ENCODE data around the gene CYB5B.
"Not testable (repeated sequence)": the region's sequence is repeated elsewhere in the genome, so short reads cannot be mapped to it uniquely, and the experiment has no call there.

Gene CYB5B

DNA sequence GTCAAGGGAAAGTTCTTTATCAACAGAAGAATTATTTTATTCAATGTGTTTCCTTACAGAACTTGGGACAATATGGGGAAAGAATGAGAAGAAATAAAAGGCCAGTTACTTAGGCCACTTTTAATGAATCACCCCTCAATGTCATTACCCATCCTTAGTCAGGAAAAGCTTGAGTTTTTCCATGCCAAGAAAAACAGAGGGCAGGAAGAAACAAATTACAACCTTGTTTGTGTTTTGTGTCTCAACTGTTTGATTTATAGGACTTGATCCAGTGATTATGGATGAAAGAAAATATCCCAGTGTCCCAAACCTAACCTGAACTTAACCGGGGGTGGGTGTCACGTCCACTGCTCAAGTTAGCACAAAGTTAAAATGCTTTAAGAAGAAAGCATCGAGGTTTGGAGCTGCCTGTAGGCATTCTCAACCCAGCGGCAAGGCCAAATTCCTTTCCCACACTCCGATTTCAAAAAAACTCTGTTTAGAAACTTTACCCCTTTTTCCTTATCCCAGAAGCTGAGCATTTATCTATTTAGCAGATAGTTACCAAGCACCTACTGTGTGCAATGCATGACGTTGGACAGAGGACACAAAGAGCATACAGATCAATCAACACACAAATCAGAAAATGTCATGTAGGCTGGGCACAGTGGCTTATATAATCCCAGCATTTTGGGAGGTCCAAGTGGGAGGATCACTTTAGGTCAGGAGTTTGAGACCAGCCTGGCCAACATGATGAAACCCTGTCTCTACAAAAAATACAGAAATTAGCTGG lies 14.0 kb upstream of the CYB5B start:
- DNase-seq, result no peak

DNA sequence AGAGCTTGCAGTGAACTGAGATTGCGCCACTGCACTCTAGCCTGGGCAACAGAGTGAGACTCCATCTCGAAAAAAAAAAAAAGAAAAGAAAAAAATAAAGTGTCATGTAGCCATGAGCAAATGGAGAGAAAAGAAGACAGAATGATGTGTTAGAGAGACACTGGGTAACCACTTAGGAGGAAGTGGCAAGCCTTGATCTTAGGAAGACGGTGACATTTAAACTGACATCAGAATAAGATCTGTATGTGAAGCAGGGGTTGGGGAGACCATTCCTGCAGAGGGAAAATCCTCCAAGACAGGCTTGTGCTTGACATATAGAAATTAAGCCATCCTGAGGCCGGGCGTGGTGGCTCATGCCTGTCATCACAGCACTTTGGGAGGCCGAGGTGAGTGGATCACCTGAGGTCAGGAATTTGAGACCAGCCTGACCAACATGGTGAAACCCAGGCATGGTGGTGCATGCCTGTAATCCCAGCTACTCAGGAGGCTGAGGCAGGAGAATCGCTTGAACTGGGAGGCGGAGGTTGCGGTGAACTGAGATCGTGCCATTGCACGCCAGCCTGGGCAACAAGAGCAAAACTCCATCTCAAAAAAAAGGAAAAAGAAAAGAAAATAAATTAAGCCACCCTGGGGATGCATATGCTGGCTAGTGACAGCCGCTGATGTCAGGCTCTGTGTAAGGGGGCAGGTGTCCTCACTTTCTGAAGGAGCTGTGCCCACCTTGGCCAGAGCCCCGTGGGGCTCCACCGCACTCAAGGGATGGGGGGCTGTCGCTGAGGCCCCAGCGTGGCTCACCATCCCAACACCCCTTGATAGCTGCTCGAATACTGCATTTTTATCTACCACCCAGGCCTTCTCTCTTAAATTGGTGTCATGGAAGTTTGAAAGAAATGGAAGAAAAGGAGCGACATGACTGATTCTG lies 13.1 kb upstream of the CYB5B start:
- no peak for DNase-seq

DNA sequence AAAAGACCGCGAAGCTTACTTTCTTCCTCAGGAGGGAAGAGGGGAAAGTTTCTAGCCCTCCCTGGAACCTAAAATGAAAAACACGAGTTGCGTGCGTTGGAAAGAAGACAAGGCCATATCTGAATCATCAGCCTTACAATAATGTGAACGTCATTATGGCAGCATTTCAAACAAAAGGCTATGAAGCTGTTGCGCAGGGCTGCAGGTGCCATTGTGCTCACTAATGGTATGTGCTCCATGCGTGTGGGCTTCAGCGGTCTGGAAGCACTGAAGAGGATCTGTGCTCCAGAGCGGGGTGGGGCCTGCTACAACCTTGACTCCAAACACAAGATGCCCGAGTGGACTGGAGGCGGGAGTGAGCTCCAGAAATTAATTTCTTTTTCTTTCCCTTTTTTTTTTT lies 12.1 kb upstream of the CYB5B start:
- DNase-seq, result no peak

DNA sequence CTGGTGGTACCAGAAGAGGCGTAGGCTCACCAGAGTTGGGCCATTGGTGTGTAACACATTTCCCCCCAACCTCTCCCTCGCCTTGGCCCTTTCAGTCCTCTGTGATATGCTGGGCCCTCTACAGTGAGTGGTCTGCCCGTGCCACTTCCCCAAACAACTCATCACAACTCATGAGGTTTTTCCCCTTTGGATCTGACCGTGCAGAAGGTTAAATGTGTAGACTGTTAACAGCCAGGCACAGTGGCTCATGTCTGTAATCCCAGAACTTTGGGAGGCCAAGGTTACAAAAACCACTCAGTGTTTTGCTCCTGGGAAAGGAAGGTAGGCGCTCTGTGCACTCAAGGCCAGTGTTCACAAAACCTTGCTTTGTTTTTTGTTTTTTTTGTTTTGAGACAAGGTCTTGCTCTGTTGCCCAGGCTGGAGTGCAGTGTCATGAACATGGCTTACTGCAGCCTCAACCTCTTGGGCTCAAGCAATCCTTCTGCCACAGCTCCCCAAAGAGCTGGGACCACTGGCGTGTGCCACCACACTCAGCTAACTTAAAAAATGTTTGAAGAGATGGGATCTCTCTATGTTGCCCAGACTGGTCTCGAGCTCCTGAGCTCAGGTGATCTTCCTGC lies 11.3 kb upstream of the CYB5B start:
- DNase-seq, result no peak

DNA sequence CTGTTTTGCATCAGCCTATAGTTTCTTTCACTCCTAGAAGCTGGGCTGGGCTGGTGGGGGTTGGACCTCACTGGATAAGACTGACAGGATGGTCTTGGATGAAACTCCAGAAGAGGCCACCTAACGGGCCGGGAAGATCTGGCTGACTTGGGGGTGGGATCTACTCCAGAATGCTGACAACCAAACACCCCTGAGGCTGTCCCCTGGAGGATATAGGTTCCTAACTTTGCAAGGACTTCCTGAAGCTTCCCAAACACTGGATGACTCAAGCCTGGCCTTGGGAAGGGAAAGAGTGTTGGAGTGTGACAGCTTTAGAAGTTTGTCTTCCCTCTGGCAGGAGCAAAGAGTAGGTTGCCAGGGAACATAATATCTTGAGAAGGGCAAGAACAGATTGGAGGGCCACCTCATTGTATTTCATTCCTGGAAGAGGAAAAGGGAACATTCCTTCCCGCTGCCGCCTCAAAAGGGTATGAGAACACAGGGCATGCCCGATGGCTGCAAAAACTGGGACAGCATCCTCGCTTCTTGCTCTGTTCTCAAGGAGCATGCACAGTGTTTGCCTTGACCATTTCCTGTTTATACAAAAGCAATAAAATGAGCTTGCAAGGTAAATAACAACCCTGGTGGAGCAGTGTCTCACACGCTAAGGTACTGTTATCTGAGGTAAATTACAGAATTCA lies 6.8 kb upstream of the CYB5B start:
- DNase-seq, result no peak

DNA sequence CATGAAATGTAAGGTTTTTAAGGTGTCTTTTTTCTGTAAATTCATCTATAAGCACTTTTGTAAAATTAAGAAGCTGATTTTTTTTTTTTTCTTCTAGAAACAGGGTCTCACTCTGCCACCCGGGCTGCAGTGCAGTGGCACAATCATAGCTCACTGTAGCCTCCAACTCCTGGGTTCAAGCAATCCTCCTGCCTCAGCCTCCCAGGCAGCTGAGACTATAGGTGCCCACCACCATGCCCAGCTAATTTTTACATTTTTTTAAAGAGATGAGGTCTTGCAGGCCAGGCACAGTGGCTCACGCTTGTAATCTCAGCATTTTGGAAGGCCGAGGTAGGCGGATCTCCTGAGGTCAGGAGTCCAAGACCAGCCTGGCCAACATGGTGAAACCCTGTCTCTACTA lies 4.5 kb upstream of the CYB5B start:
- no peak for DNase-seq

DNA sequence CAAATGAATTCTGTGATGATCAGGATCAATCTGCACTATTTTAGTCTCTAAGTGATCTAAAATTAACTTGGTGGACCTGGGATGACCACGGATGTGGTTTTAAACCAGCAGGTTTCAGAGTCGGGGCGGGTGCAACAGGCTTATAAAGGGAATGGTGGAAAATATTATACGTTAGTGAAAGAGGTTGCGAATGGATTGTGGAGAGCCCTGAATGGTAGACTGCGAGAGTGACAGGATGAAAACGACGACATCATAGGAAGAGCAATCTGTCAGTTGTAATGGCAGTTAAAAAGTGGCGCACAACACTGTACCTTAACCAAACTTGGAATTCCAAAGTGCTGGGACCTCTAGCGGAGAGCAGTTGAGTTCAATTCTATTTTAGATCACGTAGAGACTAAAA lies 1.2 kb upstream of the CYB5B start:
- DNase-seq, result no peak

DNA sequence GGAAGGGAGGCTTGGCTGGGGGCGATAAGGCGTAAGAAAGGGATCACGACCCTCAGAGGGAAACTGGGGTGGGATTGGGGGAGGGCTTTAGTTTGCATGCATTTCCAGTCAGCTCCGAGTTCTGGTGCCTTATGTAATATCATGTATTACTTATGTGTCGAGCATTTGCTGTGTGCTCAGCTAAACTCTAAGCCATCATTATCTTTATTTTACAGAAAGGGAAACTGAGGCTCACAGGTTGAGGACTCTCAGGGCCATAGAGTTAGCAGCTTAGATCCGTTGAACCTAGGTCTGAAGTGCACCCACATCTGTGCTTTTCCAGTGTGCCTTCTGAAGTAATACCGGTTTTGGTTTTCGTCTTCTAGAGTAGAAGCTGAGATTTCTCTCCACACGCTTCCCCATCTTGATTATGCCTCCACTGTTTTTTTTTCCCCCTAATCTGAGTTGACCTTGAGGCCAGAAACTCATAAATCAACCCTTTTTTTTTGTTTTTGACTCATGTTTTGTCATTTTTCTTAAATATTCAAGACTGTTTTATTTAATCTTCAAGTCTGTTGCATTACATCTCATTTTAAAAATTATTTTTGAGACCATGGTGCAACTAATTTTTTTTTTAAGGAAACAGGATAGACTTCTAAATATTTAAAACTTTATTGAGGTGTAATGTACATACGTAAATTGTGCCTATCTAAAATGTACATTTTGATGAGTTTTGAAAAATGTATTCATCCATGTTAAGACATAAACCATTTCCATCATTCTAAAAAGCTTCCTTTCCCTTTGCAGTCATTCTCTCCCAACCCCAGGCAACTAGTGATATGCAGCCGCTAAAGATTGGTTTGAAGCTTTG lies 741 bp downstream of the CYB5B start:
- DNase-seq, result peak; percentile 41

DNA sequence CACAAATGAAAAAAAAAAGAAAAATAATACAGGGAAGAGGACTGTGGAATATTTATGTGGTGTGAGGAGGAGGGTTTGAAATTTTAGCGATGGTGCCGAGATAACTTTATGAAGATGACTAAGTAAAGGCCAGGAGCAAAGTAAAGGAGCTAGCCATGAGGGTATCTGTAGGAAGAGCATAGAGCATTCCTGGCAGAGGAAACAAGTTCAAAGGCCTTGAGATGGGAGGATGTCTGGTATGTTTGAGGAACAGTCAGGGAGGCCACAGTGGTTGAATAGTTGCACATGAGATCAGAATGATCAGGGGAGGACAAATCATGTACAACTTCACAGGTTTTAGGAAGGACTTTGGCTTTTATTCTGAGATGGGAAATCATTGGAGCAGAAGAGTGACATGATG lies 4.2 kb downstream of the CYB5B start:
- DNase-seq, result no peak

DNA sequence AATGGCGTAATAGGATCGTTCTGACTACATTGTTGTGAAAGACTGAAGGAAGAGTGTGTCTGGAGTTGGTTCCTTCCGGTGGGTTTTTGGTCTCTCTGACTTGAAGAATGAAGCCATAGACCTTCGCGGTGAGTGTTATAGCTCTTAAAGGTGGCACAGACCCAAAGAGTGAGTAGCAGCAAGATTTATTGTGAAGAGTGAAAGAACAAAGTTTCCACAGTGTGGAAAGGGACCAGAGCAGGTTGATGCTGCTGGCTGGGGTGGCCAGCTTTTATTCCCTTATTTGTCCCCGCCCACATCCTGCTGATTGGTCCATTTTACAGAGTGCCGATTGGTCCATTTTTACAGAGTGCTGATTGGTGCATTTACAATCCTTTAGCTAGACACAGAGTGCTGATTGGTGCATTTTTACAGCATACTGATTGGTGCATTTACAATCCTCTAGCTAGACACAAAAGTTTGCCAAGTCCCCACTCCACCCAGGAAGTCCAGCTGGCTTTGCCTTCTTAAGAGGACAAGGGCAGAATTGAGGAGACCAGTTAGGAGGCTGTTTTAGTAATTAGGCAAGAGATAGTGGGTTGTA lies 4.7 kb downstream of the CYB5B start:
- not testable (repeated sequence) for DNase-seq

DNA sequence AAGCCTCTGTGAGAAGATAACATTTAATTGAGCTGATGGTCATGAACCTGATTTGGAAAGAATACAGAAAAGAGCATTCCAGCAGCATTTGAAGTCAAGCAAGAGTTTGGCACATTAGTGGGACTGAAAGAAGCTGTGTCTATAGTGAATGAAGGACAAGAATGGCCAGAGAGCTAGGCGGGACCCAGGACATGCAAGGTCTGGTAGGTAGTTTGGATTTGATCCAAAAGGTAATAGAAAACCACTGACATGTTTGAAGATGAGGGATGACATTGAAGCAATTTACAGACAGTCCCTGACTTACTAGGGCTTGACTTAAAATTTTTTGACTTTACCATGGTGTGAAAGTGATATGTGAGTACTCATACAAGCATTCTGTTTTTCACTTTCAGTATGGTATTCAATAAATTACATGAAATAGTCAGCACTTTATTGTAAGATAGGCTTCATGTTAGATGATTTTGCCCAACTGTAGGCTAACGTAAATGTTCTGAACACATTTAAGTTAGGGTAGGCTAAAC lies 7.6 kb downstream of the CYB5B start:
- no peak for DNase-seq

DNA sequence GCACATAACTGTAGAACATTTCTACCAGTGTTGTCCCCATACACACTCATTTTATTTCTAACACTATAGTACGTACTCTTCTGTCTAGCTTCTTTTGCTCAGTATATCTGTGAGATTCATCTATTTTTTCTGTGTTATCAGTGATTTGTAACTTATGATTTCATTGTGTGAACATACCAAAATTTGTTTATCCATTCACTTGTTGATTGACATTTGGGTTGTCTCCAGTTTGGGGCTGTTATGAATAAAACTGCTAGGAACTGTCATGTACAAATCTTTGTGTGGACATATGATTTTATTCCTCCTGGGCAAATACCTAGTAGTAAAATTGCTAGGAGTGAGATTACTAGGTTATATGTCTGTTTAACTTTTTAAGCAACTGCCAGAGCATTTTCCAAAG lies 9.6 kb downstream of the CYB5B start:
- DNase-seq, result no peak

DNA sequence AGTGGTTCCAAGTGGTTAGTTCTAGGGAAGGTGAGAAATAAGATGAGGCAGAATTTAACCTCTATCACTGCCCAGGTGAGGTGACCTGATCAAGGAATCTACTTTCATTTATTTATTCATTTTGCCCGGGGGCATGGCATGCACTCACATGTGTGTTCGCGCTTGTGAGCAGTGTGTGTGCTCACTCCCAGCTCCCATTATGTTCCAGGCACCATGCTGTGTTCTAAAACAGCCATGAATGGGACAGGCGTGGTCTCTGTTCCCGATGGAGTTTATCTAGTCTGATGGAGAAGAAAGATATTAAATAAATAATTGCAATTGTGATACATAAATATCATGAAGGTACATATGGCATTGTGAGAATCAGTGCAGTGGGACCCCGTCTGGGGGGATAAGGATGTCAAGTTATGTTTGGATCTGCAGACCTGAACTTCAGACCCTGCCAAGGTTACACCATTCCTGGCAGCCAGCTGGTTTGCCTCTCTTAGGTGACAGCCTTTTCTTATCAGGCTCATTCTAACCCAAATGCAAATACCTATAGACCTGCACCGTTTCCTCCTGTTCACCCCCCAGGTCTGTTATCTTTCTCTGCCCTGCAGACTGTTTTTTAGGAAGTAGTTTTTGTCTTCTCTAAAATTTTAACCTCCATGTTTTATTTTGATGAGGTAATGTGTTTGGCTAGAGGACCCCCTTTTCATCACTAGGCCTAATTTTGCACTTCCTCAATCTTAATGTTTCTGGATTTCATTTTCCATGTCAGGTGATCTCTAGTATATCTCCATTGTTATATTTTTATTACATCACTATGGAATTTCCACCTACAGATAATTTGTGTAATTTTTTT lies 11.8 kb downstream of the CYB5B start:
- peak; percentile 65 for DNase-seq

DNA sequence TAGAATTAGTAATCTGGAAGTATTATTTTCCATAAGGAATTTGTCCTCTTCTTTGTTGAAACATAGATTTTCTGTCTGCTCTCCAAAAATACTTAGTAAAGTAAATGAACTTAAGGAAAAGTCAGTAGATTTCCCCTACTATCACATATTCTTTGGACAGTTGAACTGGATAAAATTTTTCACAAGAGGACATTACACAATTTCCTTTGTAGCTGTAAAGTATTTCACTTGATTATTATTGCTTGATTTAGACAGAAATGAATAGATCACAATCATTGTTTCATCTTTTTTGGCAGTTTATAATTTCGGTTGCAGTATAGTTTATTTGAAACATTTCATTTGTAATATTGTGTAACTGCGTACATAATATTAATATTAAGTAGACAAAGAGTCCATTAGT lies 12.5 kb downstream of the CYB5B start:
- peak; percentile 32 for DNase-seq

DNA sequence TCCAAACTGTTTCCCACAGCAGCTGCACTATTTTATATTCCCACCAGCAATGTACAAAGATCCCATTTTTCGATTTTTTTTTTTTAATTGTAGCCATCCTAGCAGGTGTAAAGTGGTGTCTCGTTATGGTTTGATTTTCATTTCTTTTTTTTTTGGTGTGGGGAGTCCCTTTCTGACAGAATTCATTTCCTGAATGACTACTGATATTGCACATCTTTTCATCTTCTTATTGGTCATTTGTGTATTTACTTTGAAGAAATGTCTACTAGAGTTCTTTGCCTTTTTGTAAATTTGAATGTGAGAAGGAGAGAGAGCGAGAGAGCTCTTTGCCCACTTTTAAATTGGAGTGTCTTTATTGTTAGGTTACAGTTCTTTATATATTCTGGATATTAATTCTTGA lies 14.0 kb downstream of the CYB5B start:
- DNase-seq, result no peak

DNA sequence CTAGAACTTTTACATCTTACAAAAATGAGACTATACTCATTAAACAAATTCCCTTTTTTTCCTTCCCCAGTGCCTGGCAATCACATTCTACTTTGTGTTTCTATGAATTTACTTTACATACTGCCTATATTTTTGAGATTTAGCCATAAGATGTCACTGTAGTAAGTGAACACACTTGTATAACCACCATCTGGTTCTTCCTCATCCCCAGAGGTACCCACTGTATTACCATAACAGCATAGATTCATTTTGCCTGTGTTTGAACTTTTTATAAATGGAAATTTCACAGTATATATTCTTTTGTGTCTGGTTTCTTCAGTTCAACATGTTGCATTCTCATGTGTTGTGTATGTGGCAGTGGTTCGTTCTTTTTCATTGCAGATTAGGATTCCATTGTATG lies 15.8 kb downstream of the CYB5B start:
- DNase-seq, result peak; percentile 40

DNA sequence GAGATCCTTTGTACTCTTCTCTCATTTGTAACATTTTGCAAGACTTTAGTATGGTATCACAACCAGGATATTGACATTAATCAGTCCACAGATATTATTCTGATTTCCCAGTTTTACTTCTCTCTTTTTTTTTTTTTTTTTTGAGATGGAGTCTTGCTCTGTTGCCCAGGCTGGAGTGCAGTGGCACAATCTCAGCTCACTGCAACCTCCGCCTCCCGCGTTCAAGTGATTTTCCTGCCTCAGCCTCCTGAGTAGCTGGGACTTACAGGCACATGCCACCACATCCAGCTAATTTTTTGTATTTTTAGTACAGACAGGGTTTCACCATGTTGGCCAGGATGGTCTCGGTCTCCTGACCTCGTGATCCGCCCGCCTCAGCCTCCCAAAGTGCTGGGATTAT lies 16.6 kb downstream of the CYB5B start:
- DNase-seq, result not testable (repeated sequence)

DNA sequence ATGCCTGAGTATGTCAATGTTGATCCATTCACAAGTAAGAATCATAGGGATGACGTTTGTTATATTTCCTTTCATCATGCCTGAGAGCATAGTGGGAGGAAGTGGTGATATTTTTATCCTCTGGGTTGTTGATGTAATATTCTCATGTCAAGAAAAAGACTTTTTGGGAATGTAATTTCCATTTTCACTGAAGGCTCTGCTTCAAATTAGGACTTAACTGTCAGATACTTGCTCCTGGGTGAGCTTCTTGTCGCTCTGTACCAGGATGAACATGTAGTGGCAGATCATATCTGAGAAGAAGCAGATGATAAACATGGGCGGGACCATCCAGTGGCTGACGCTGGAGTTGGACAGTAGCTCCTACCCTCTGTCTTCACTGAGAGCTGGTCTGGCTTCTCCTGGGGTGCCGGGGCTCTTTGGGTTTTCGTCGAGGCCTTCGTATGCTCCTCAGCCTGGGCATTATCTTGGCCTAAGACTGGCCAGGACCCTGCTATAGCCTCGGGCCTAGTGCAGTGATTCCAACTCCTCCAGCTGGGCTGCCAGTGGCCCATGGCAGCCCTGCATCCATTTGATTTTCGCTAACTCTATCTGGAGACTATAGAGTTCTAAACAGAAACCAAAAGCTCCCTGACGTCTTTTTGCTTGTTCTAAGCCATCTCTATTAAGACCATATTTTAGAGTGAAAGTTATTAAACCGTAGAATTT lies 19.7 kb downstream of the CYB5B start:
- peak; percentile 75 for DNase-seq

DNA sequence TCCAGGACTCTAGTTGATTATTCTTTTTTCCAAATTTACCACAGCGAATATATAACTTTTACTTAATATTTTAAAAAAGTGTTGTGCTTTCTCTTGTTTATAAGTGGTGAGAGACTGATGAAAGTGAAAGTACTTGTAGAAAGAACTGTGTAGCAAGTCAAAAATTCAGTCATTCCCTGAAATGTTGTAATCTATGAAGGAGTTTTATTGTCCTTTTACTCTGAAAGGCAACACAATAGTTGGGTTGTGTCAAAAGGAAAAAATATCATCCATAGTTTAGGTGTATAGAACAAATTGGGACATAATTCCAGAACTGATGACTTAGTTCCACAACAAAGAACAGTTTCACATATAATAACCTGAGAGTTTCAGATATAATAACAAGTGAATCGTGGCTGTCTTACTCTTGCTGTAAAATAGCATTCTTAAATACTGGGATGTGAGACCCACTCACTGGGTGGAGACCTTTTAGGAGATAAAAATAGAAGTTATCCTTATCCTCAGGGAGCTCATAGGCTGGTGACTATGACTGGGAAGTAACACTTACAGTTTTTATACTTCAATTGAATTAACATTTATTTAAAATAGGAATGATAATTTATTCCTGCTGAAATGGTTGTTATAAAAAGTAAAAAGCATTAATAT lies 20.6 kb downstream of the CYB5B start:
- no peak for DNase-seq

Data from hematopoietic multipotent progenitor cell treated with erythropoietin and hydrocortisone succinate and interleukin-3 and kit ligand, for 4 days (in vitro differentiated cells).